Activated T-cell treated with anti-CD3 and anti-CD28 coated beads, Interleukin-2, amount 50 U/mL, for 1 hour (primary cell): Measurements from ENCODE around the gene ADARB2.
"Not testable (repeated sequence)": the region's sequence is repeated elsewhere in the genome, so short reads cannot be mapped to it uniquely, and the experiment has no call there.

Experiments
- DNase-seq: peaks from one replicate; pipeline ENCODE4 v3.0.0-alpha.2; 2020

The ADARB2 gene

GRCh38 chr10:1401071-1401965 is 336.0 kb downstream of the ADARB2 start:
- no peak for DNase-seq

- DNase-seq: no peak
These were observed 336.9 kb downstream of the ADARB2 start for GRCh38 chr10:1400101-1401070.

- no peak for DNase-seq
These were observed 337.8 kb downstream of the ADARB2 start for GRCh38 chr10:1399431-1400100.

GRCh38 chr10:1398626-1399410 is 338.5 kb downstream of the ADARB2 start:
- DNase-seq: no peak

GRCh38 chr10:1398116-1398515 is 339.2 kb downstream of the ADARB2 start:
- not testable (repeated sequence) for DNase-seq

GRCh38 chr10:1396297-1396635 is 341.1 kb downstream of the ADARB2 start:
- no peak for DNase-seq

GRCh38 chr10:1395481-1396296 is 341.6 kb downstream of the ADARB2 start:
- DNase-seq: no peak

- no peak for DNase-seq
These were observed 342.3 kb downstream of the ADARB2 start for GRCh38 chr10:1395025-1395480.

GRCh38 chr10:1394155-1394912 is 343.0 kb downstream of the ADARB2 start:
- DNase-seq: no peak

- DNase-seq: no peak
These were observed 343.8 kb downstream of the ADARB2 start for GRCh38 chr10:1393481-1393880.

- DNase-seq: no peak
These were observed 345.2 kb downstream of the ADARB2 start for GRCh38 chr10:1392127-1392526.

- no peak for DNase-seq
These were observed 347.1 kb downstream of the ADARB2 start for GRCh38 chr10:1390200-1390599.

- no peak for DNase-seq
These were observed 353.3 kb downstream of the ADARB2 start for GRCh38 chr10:1384026-1384425.

GRCh38 chr10:1382711-1383110 is 354.6 kb downstream of the ADARB2 start:
- no peak for DNase-seq

GRCh38 chr10:1381339-1381738 is 356.0 kb downstream of the ADARB2 start:
- no peak for DNase-seq

GRCh38 chr10:1380088-1380671 is 357.1 kb downstream of the ADARB2 start:
- DNase-seq: no peak

- DNase-seq: no peak
These were observed 357.7 kb downstream of the ADARB2 start for GRCh38 chr10:1379601-1380000.

- DNase-seq: no peak
These were observed 358.9 kb downstream of the ADARB2 start for GRCh38 chr10:1378473-1378872.

GRCh38 chr10:1377740-1378397 is 359.5 kb downstream of the ADARB2 start:
- DNase-seq: no peak

- no peak for DNase-seq
These were observed 360.1 kb downstream of the ADARB2 start for GRCh38 chr10:1377231-1377630.
